AG04450 (cell line): ENCODE measurements around the gene WDR86. TPM values are rescaled to one million over a fixed set of nuclear protein-coding genes. Genes with fewer than 3 reads are reported as not detected.

Source experiments
- CTCF ChIA-PET: fragments of 300-600, 350-600 bp; formaldehyde crosslinking; extraction: SDS; loops from one replicate; lab custom pipeline; 2022; ENCODE audit warnings: antibody characterized with exemption, inconsistent platforms; lab: Charles Lee
- POLR2A ChIA-PET: fragments of 350-600 bp; formaldehyde crosslinking; extraction: SDS; loops from one replicate; lab custom pipeline; 2021; ENCODE audit warnings: antibody characterized with exemption, inconsistent platforms; lab: Yijun Ruan, JAX
- DNase-seq: peaks from one replicate; pipeline ENCODE4 v3.0.0-alpha.2; 2011; ENCODE audit warnings: low read depth, low spot score
- H3K27ac ChIP-seq: one replicate; pipeline ENCODE4 v1.5.1; 2012; ENCODE audit warnings: low read depth, low read length, control low read depth
- H3K27me3 ChIP-seq: one replicate; pipeline ENCODE4 v1.6.0; 2012; ENCODE audit warnings: low read length; ENCODE audit not compliant: control insufficient read depth, insufficient read depth
- H3K4me3 ChIP-seq: 2 replicates; pipeline ENCODE4 v1.5.1; 2011; ENCODE audit warnings: mild to moderate bottlenecking, low read depth, low read length, control low read depth
- H3K9me3 ChIP-seq: 2 replicates; pipeline ENCODE4 v1.5.1; 2012; ENCODE audit warnings: low read length; ENCODE audit not compliant: control insufficient read depth, insufficient read depth
- CTCF ChIP-seq: IDR thresholded peaks from 2 replicates; pipeline ENCODE4 v1.5.1; 2011; ENCODE audit warnings: low read depth, low read length, control low read depth, inconsistent platforms
- polyA plus RNA-seq: library from polyadenylated mRNA; depleted of rRNA; stranded (reverse); fragments of >200 nt; gene quantifications from 2 replicates; pipeline ENCODE4 v1.2.3, GENCODE V29; 2011

WDR86 gene
- polyA plus RNA-seq, 1 experiment: 0.15 TPM

- Histone ChIP-seq H3K27me3 (peaks cover 65% of the 10 kb centered on the region), H3K9me3 (peaks cover 4% of the 10 kb centered on the region; the same call in 1 of the 2 replicates), H3K27ac (no peak overlapping the region), H3K4me3 (no peak overlapping the region)
- no peak for DNase-seq
- POLR2A ChIA-PET: no interaction called here
- TF ChIP-seq CTCF: no peak
- CTCF ChIA-PET: no interaction called here
These were observed 1.4 kb downstream of the WDR86 start for GRCh38 chr7:151408498-151408838.

GRCh38 chr7:151406886-151407583 is 2.8 kb downstream of the WDR86 start:
- no peak for DNase-seq
- Histone ChIP-seq H3K27me3 (peaks cover 61% of the 10 kb centered on the region), H3K9me3 (peaks cover 4% of the 10 kb centered on the region; the same call in 1 of the 2 replicates), H3K27ac (no peak overlapping the region), H3K4me3 (no peak overlapping the region)
- no peak for TF ChIP-seq CTCF
- ChIA-PET POLR2A (no interaction called here), CTCF (no interaction called here)

- ChIA-PET CTCF (no interaction called here), POLR2A (no interaction called here)
- DNase-seq: no peak
- no peak for TF ChIP-seq CTCF
- Histone ChIP-seq H3K27ac (no peak overlapping the region), H3K4me3 (no peak overlapping the region), H3K27me3 (peaks cover 54% of the 10 kb centered on the region), H3K9me3 (peaks cover 4% of the 10 kb centered on the region; the same call in 1 of the 2 replicates)
These were observed 3.6 kb downstream of the WDR86 start for GRCh38 chr7:151406051-151406875.

GRCh38 chr7:151405588-151405987 is 4.2 kb downstream of the WDR86 start:
- no peak overlapping the region for H3K4me3 ChIP-seq
- TF ChIP-seq CTCF: no peak
- peaks cover 47% of the 10 kb centered on the region for H3K27me3 ChIP-seq
- ChIA-PET CTCF (no interaction called here), POLR2A (no interaction called here)
- H3K27ac ChIP-seq: no peak overlapping the region
- H3K9me3 ChIP-seq: peaks cover 4% of the 10 kb centered on the region; the same call in 1 of the 2 replicates
- DNase-seq: no peak

- ChIA-PET POLR2A (no interaction called here), CTCF (no interaction called here)
- no peak for TF ChIP-seq CTCF
- H3K27ac ChIP-seq: no peak overlapping the region
- no peak overlapping the region for H3K4me3 ChIP-seq
- DNase-seq: no peak
- no peaks in the 10 kb centered on the region; the same call in 1 of the 2 replicates for H3K9me3 ChIP-seq
- H3K27me3 ChIP-seq: peaks cover 42% of the 10 kb centered on the region
These were observed 4.8 kb downstream of the WDR86 start for GRCh38 chr7:151405056-151405455.
